NCI-H446 (cell line): Measurements from ENCODE around the gene RSPH3.
"Not testable (repeated sequence)": the region's sequence is repeated elsewhere in the genome, so short reads cannot be mapped to it uniquely, and the experiment has no call there.

ENCODE experiments used
- DNase-seq, 2 experiments: peaks; one replicate each; lab custom pipeline; 2025; lab: John Stamatoyannopoulos, UW

Gene RSPH3

GRCh38 chr6:158972241-158973233, 27.5 kb downstream of the RSPH3 start:
- DNase-seq: peak; percentile 27 to 72

- no peak for DNase-seq
Observed at GRCh38 chr6:158970640-158971275, 29.2 kb downstream of the RSPH3 start.

- DNase-seq: no peak
Observed at GRCh38 chr6:158969148-158969547, 30.9 kb downstream of the RSPH3 start.

GRCh38 chr6:158963020-158963808, 36.8 kb downstream of the RSPH3 start:
- DNase-seq: no peak

GRCh38 chr6:158962371-158962770, 37.6 kb downstream of the RSPH3 start:
- DNase-seq: no peak

GRCh38 chr6:158960026-158960425, 40.0 kb downstream of the RSPH3 start:
- DNase-seq: no peak

GRCh38 chr6:158959552-158959951, 40.5 kb downstream of the RSPH3 start:
- no peak for DNase-seq

GRCh38 chr6:158958504-158959386, 41.3 kb downstream of the RSPH3 start:
- no peak for DNase-seq

GRCh38 chr6:158955255-158955654, 44.7 kb downstream of the RSPH3 start:
- no peak for DNase-seq

- no peak for DNase-seq
Observed at GRCh38 chr6:158954753-158955152, 45.2 kb downstream of the RSPH3 start.

GRCh38 chr6:158952011-158952410, 48.0 kb downstream of the RSPH3 start:
- DNase-seq: not testable (repeated sequence)

GRCh38 chr6:158951565-158951964, 48.4 kb downstream of the RSPH3 start:
- DNase-seq: not testable (repeated sequence)

GRCh38 chr6:158947284-158947683, 52.7 kb downstream of the RSPH3 start:
- no peak for DNase-seq

GRCh38 chr6:158943380-158944032, 56.5 kb downstream of the RSPH3 start:
- DNase-seq: no peak

GRCh38 chr6:158942349-158942748, 57.7 kb downstream of the RSPH3 start:
- no peak for DNase-seq

GRCh38 chr6:158941246-158941645, 58.8 kb downstream of the RSPH3 start:
- no peak for DNase-seq

- no peak for DNase-seq
Observed at GRCh38 chr6:158939255-158940159, 60.5 kb downstream of the RSPH3 start.

GRCh38 chr6:158938811-158939254, 61.2 kb downstream of the RSPH3 start:
- DNase-seq: no peak

- no peak for DNase-seq
Observed at GRCh38 chr6:158938220-158938619, 61.8 kb downstream of the RSPH3 start.

GRCh38 chr6:158934157-158934556, 65.8 kb downstream of the RSPH3 start:
- DNase-seq: no peak
